ENCODE data around the gene SUMO4. TPM values are rescaled to one million over a fixed set of nuclear protein-coding genes. Genes with fewer than 3 reads are reported as not detected.
"Not testable (repeated sequence)": the region's sequence is repeated elsewhere in the genome, so short reads cannot be mapped to it uniquely, and the experiment has no call there.

SUMO4 gene
- total RNA-seq, 4 donors from 2014 or later, result 1.2 to 15.3 (median 5.9) TPM; not detected in 1

DNA sequence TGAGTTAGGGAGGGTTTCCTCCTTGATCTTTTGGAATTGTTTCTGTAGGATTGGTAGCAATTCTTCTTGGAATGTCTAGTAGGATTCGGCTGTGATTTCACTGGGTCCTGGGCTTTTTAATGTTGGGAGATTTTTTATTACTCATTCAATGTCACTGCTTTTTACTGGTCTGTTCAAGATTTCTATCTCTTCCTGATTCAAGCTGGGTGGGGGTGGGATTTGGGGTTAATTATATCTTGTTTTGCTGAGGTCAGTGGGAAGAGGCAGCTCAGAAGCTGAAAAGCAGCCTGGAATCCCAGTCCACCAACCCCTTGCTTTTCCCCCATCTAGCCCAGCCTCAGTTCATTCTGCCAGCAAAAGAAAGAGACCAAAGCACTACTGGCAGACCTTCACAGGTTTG is 39.6 kb downstream of the SUMO4 start:
- Histone ChIP-seq H3K4me1 (peaks cover 0 to 3% of the 10 kb centered on the region in 2 donors), H3K4me3 (no peak overlapping the region), H3K9me3 (no peaks in the 10 kb centered on the region), H3K27me3 (no peaks in the 10 kb centered on the region), H3K36me3 (no peaks in the 10 kb centered on the region), H3K27ac (no peak overlapping the region)
- TF ChIP-seq POLR2A (IDR thresholded peaks at IDR 0.05) (no peak), CTCF (IDR thresholded peaks at IDR 0.05) (no peak)
- intact Hi-C loops (cut with DNase I; ENCODE audit: low total_unique reads), result no loop called here
- no peak for DNase-seq

DNA sequence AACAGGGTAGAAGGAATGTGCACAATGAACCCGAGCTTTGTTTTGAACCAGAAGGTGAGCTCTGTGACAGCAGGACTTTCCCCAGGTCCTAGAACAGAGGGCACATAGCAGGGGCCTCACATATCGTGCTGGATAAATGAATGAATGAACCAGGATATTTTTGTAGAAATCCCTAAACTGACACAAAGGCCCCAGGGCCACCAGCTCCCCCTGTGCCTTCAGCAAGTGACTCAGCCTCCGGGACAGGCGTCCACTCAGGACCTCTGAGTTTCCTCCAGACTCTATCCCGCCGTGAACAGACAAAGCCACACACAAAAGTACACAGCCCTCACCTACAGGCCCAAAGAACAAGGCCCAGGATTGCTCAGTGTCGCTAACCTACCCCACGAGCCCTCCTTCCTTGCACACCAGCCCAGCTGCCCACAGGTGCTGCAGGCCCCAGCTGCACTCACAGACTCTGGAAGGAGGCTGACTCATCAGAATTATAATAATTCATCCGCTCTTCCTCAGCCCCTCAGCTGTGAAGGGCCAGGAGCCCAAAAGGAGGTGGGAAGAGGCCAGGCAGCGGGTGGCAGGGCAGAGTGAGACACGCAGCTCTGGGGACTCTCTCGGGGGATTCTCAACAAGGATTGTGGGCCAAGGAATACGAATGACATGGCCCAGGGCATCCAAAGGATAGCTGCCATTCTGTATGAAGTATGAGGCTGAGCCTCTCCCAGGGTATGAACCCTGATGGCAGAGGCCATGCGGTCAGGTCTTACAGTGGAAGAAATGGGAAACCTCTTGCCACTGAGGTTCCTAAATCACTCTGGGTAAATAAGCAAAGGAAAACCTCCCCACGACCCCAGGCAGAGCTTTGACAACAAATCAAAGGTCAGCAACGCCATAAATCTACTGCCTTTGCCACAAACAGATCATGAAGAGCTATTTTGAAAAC is 40.9 kb downstream of the SUMO4 start:
- intact Hi-C loops (cut with DNase I; ENCODE audit: low total_unique reads), result no loop called here
- H3K4me3 ChIP-seq, result no peak overlapping the region
- H3K4me1 ChIP-seq, result peaks cover 0 to 3% of the 10 kb centered on the region in 2 donors
- no peaks in the 10 kb centered on the region for H3K36me3 ChIP-seq
- H3K9me3 ChIP-seq, result no peaks in the 10 kb centered on the region
- no peak for DNase-seq
- TF ChIP-seq POLR2A (IDR thresholded peaks at IDR 0.05), result no peak
- TF ChIP-seq CTCF (IDR thresholded peaks at IDR 0.05), result no peak
- H3K27ac ChIP-seq, result no peak overlapping the region
- no peaks in the 10 kb centered on the region for H3K27me3 ChIP-seq

DNA sequence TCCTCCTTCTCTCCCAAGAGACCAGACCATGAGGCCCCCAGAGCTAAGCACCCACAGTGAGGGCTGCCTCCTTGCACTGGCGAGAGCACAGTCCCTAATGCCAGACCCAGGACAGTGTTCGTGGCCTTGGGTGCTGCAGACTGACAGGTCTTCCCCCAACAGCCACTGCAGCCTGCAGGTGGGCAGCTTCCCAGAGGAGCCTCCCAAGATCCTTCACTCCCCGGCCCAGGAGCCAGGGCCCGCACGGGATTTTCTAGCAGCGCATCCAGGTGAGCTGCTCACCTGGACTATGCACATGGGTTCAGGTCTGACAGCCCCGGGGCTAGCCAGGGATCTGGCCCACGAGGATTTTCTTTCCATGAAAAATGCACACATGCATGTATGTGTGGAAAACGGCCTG is 41.7 kb downstream of the SUMO4 start:
- intact Hi-C loops (cut with DNase I; ENCODE audit: low total_unique reads), result no loop called here
- peaks cover 0 to 3% of the 10 kb centered on the region in 2 donors for H3K4me1 ChIP-seq

GRCh38 chr6:149443411-149444181 is 43.5 kb downstream of the SUMO4 start:
- H3K27me3 ChIP-seq, result no peaks in the 10 kb centered on the region
- H3K9me3 ChIP-seq, result no peaks in the 10 kb centered on the region
- peaks cover 0 to 3% of the 10 kb centered on the region in 2 donors for H3K4me1 ChIP-seq
- no peaks in the 10 kb centered on the region for H3K36me3 ChIP-seq
- H3K27ac ChIP-seq, result no peak overlapping the region
- TF ChIP-seq POLR2A (IDR thresholded peaks at IDR 0.05) (no peak), CTCF (IDR thresholded peaks at IDR 0.05) (no peak)
- intact Hi-C loops (cut with DNase I; ENCODE audit: low total_unique reads), result no loop called here
- no peak for DNase-seq
- H3K4me3 ChIP-seq, result no peak overlapping the region

More for the DNA sequence above, 41.7 kb downstream of the SUMO4 start:
- Histone ChIP-seq H3K27me3 (no peaks in the 10 kb centered on the region), H3K4me3 (no peak overlapping the region), H3K36me3 (no peaks in the 10 kb centered on the region), H3K9me3 (no peaks in the 10 kb centered on the region), H3K27ac (no peak overlapping the region)
- no peak for DNase-seq
- TF ChIP-seq CTCF (IDR thresholded peaks at IDR 0.05), result no peak
- TF ChIP-seq POLR2A (IDR thresholded peaks at IDR 0.05), result no peak

DNA sequence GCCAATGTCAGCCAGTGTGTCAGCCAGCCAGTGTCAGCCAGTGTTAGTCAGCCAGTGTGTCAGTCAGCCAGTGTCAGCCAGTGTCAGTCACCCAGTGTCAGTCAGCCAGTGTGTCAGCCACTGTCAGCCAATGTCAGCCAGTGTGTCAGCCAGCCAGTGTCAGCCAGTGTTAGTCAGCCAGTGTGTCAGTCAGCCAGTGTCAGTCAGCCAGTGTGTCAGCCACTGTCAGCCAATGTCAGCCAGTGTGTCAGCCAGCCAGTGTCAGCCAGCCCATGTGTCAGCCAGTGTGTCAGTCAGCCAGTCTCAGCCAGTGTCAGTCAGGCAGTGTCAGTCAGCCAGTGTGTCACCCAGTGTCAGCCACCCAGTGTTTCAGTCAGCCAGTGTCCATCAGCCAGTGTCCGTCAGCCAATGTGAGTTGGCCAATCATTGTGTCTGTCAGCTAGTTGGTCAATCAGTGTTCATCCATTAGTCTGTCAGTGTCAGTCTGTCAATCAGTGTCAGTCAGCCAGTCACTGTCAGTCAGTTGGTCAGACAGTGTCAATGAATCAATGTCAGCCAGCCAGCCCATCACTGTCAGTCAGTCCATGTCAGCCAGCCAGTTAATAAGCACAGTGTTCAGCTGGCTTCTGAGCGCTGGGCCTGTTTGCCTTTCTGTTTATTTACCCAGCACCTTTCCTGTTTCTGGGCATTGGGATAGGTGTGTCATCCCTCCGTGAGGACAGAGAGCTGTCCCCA is 44.5 kb downstream of the SUMO4 start:
- H3K4me3 ChIP-seq; H3K4me1 ChIP-seq; DNase-seq; H3K27me3 ChIP-seq; intact Hi-C loops (cut with DNase I; ENCODE audit: low total_unique reads); H3K9me3 ChIP-seq; H3K36me3 ChIP-seq; H3K27ac ChIP-seq: not testable (repeated sequence)
